Caki2 (cell line): ENCODE measurements around the gene RBM20. TPM values are rescaled to one million over a fixed set of nuclear protein-coding genes. Genes with fewer than 3 reads are reported as not detected.

ENCODE experiments used
- DNase-seq: peaks from one replicate; pipeline ENCODE4 v3.0.0-alpha.2; 2015; ENCODE audit warnings: low read depth
- in situ Hi-C: cut with HindIII; loops from 2 replicates; pipeline ENCODE4 v1.10.0; 2016; ENCODE audit warnings: low sequenced_read_pairs, low pct_unique_long_range_greater_than_20kb, mixed read lengths
- total RNA-seq: library from RNA; depleted of rRNA; stranded (reverse); fragments of >200 nt; shearing (Covaris generic); gene quantifications from 2 replicates; pipeline ENCODE4 v1.2.3, GENCODE V29; 2014; ENCODE audit warnings: low replicate concordance

The RBM20 gene
- total RNA-seq, 1 experiment from 2014 or later, result 7.7 TPM

- no peak for DNase-seq
- in situ Hi-C loops, result no loop called here
Observed at GRCh38 chr10:110783509-110784107, 139.5 kb downstream of the RBM20 start.

- no peak for DNase-seq
- in situ Hi-C loops, result no loop called here
Observed at GRCh38 chr10:110784198-110784597, 140.1 kb downstream of the RBM20 start.

- in situ Hi-C loops, result no loop called here
- peak; percentile 58 for DNase-seq
Observed at GRCh38 chr10:110786172-110786571, 142.0 kb downstream of the RBM20 start.

DNA sequence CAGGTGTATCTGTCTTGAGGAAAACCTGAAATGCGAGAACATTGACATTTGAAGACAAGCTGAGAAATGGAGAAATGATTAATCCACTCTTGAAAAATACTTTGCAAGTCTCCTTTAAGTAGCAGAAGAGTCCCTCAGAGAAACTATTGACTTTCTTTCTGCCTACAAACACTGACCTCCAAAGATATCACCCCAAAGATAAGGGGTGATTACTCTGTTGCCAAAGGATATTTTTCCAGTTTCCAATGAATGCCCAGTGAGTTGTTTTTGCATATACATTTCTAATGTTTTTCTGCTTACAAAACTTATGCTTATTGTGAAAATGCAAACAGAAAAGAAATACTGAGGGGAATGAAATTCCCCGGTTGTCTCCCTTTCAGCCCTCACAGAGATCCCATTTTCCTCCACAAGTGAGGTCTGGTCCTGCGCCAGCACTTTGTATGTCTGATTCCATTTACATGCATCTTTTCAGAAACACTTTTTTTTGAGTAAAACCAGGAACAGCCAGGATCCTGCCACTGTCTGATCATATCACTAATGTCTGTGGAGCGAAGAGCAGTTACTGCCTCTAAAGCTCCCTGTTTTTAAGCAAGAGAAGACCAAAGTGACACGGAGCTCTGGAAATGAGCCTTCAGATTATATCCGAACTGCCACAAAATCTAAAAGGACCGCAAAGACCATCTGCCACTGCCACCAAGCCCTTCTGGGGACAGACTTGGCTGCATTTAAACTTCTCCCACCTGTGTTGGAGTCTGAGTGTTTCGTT, 144.7 kb downstream of the RBM20 start:
- in situ Hi-C loops, result no loop called here
- no peak for DNase-seq

DNA sequence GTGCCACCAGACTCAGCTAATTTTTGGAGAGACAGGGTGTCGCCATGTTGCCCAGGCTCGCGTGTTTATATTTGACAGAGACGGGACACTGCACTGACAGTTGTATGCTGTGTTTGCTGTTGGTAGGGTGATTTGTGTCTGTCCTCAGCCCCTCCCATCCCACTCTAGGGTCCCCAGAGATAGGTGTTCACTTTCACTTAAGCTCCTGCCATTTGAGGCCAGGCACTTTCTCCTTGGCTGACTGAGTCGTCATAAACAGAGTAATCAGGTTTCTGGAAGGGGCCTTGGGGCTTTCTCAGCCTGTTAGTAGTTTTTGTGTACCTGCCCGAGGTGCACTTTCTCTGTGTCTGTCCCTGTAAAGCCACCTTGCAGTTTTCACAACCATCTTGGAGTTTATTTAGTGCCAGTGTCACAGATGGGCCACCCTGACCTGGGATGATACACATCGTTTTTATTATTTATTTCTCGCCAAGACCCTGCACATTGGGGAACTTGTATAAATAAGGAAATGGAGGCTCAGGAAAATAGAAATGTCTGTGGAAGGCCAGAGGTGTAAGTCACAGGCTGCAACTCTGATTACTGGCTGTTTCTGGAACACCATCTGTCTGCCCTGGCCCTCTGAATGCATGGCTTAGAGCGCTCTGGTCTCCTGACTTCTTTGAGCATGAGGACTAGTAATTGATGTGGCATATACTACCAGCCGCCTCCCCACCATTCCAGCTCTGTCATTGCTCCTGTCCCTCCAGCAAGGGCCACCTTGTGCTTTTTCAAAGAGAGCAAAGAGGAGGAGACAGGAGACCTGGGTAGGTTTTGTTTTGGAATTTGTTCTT, 145.7 kb downstream of the RBM20 start:
- in situ Hi-C loops, result no loop called here

GRCh38 chr10:110790913-110791506, 146.9 kb downstream of the RBM20 start:
- in situ Hi-C loops, result no loop called here

More for the DNA sequence above, 145.7 kb downstream of the RBM20 start:
- DNase-seq, result no peak

GRCh38 chr10:110791541-110792073, 147.5 kb downstream of the RBM20 start:
- no peak for DNase-seq
- in situ Hi-C loops, result no loop called here

More at GRCh38 chr10:110790913-110791506, 146.9 kb downstream of the RBM20 start:
- no peak for DNase-seq

DNA sequence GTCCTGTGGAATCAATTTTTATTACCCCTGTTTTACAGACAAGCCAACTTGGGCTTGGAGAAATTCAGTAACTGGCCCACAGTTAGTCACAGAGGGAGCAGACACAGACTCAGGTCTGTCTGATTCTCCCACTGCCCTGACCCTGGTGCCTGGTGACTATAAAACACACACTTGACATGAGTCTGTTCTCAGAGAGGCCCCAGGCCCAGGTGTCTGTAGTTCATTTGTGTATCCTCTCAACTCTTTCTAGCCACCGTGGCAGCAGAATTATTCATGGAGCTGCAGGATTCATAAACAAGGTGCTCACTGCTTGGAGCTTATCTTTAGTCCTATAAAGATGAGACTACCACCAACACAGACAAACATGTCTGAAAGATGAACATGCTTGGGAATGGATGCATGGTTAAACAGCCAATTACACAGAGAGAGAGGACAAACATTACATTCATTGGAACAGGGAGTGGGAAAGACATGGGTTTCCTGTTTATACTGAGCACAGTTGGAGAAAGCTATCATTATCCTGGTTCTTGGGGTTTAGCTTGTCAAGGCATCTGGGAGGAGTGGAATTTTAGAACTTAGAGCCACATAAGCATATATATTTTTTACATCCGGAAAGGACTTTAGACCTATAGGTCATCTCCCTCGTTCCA, 148.5 kb downstream of the RBM20 start:
- no peak for DNase-seq
- in situ Hi-C loops, result no loop called here

DNA sequence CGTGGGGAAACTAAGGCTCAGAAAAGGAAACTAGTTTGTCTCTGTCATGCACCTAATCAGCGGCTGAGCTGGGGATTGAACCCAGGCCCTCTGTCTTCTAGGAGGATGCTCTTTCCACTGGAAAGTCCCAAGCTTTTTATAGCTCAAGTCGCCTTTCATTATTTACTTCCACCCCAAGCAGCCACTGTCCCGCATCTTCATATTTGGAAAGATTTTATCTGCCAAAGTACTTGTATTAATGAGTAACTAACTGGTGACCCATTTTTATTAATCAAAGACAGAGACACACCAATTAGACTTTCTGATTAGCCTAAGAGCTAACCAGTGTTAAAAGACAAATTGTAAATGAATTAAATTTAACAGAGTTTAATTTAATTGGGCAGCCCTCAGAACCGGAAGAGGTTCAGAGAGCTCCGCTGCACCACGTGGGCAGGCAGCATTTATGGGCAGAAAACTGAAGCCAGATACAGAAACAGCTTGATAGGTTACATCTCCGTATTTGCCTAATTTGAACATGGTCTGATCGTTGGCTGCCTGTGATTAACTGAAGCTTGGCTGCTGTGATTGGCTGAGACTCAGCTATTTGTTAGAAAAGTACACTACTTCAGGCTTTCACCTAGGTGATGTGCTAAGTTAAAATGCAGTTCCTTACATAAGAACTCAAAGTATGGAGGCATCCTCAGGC, 149.1 kb downstream of the RBM20 start:
- in situ Hi-C loops, result no loop called here
- DNase-seq, result no peak

DNA sequence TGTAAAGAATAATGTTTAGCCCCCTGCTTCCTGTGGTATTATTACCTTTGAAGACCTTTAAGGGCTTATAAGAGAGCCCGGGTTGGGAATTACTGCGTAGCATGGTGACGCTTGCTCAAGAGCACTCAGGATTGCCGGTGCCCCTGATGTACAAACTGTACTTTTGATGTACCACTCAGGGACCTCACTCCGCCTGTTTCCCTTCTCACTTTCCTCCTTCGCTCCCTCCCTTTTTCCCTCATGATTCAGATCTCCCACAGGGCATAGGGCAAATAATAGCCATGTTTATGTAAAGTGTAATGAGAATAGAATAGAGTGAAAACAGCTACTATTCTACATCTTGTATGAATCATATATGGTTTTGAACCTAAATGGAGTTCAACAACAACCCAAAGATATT, 149.8 kb downstream of the RBM20 start:
- no peak for DNase-seq
- in situ Hi-C loops, result no loop called here

DNA sequence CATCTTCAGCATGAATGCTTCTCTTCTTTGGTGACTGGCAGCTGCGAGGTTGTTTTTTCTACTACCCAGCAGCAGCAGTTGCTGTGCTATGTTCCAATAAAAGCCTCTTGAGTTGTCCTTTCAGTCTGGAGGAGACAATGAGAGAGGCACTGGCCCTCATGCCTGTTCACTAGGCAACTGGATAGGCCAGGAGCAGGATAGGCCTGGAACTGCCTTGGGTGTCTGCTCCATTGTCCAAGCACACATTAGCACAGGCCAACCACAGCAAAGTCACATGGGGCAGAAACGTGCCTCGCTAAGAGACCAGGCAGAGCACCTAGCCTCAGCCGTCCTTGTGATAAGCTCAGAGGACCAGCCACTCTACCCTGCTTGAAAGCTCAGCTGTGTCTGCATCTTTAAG, 150.7 kb downstream of the RBM20 start:
- in situ Hi-C loops, result no loop called here
- no peak for DNase-seq

GRCh38 chr10:110797416-110797815, 153.3 kb downstream of the RBM20 start:
- in situ Hi-C loops, result no loop called here

GRCh38 chr10:110798340-110798739, 154.2 kb downstream of the RBM20 start:
- in situ Hi-C loops, result no loop called here
- no peak for DNase-seq

More at GRCh38 chr10:110797416-110797815, 153.3 kb downstream of the RBM20 start:
- DNase-seq, result no peak

DNA sequence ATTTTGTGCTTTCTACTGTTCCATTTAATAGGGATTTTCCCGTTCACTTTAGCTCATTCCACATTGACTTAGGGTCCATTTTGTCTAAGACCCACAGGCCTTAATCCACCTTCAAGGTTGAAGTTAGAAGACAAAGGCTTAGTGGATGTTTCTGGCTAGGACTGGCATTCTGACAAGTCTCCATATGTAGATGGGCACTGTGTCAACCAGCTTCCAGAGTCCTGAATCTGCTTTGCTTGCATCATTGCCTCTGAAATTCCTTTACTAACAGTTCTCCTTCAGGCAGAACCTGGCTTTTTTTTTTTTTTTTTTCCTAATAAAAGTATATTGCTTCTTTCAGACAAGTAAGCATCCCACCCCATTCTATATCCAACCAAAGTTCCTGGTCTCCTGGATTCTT, 158.0 kb downstream of the RBM20 start:
- DNase-seq, result no peak
- in situ Hi-C loops, result no loop called here

GRCh38 chr10:110802551-110803238, 158.6 kb downstream of the RBM20 start:
- in situ Hi-C loops, result no loop called here
- DNase-seq, result peak; percentile 84

- in situ Hi-C loops, result no loop called here
- DNase-seq, result no peak
Observed at GRCh38 chr10:110803239-110803749, 159.2 kb downstream of the RBM20 start.
